T-cell (primary cell): ENCODE measurements around the gene TUBA4B. TPM values are rescaled to one million over a fixed set of nuclear protein-coding genes. Genes with fewer than 3 reads are reported as not detected.

Experiments used
- ATAC-seq, 4 experiments: fragments of 200-7000 bp in 3 of 4; fragments of 150-1000 bp in 1 of 4; cut with Tn5 transposase; replicated peaks in 1 of 4; 1 replicate in 3 of 4; 2 replicates in 1 of 4; pipeline ENCODE4 v1.10.0; 2021; ENCODE audit warnings: moderate library complexity in 3 of 4, mild to moderate bottlenecking in 2 of 4, moderate number of reproducible peaks in 1 of 4
- CTCF ChIA-PET, 2 donors: fragments of 300-600 bp; sonication (Branson Sonifier 250); formaldehyde crosslinking; loops; one replicate each; lab custom pipeline; 2022; ENCODE audit warnings: antibody characterized with exemption in 2 of 2; lab: Charles Lee
- POLR2A ChIA-PET, 2 donors: fragments of 300-600 bp; sonication (Branson Sonifier 250); formaldehyde crosslinking; loops; one replicate each; lab custom pipeline; 2022; ENCODE audit warnings: antibody characterized with exemption in 2 of 2; lab: Charles Lee
- DNase-seq, 35 experiments: peaks; one replicate each; pipeline versions ENCODE4 v3.0.0 to v3.0.0-alpha.2; 2013 to 2023
- H3K27ac ChIP-seq: one replicate; pipeline ENCODE4 v1.5.1; 2013; ENCODE audit warnings: low read length
- H3K27me3 ChIP-seq, 2 experiments: replicated peaks in 1 of 2; 1 replicate in 1 of 2; 2 replicates in 1 of 2; pipeline versions ENCODE4 v1.6.1 to v1.7.0; 2013; ENCODE audit warnings: low read length in 1 of 2, mixed read lengths in 1 of 2; ENCODE audit not compliant: control insufficient read depth in 2 of 2, insufficient read depth in 2 of 2; ENCODE audit errors: extremely low read depth in 1 of 2
- H3K36me3 ChIP-seq, 2 donors: 1 replicate in 1 of 2; 2 replicates in 1 of 2; pipeline versions ENCODE4 v1.6.1 to v1.7.0; 2013; ENCODE audit warnings: low read length in 1 of 2; ENCODE audit not compliant: control insufficient read depth in 2 of 2, insufficient read depth in 1 of 2; ENCODE audit errors: extremely low read depth in 1 of 2
- H3K4me1 ChIP-seq, 2 experiments: 1 replicate in 1 of 2; 2 replicates in 1 of 2; pipeline versions ENCODE4 v1.6.1 to v1.7.0; 2013; ENCODE audit warnings: low read length in 2 of 2, mixed read lengths in 1 of 2; ENCODE audit not compliant: insufficient read depth in 2 of 2, control insufficient read depth in 1 of 2; ENCODE audit errors: extremely low read depth in 1 of 2
- H3K4me3 ChIP-seq, 2 donors: 1 replicate in 1 of 2; 2 replicates in 1 of 2; pipeline versions ENCODE4 v1.5.1 to v1.7.0; 2013; ENCODE audit warnings: mild to moderate bottlenecking in 2 of 2, low read length in 1 of 2, moderate library complexity in 1 of 2; ENCODE audit not compliant: control insufficient read depth in 1 of 2; ENCODE audit errors: extremely low read depth in 1 of 2
- H3K9me3 ChIP-seq: 2 replicates; pipeline ENCODE4 v1.7.0; 2013
- H3K27ac Mint-ChIP-seq, 2 donors: one replicate each; pipeline ENCODE4 v1.8.0; 2020 to 2021; ENCODE audit warnings: mild to moderate bottlenecking in 2 of 2, mixed read lengths in 2 of 2
- H3K27me3 Mint-ChIP-seq, 2 donors: one replicate each; pipeline ENCODE4 v1.8.0; 2021 to 2022; ENCODE audit warnings: mixed read lengths in 2 of 2
- H3K36me3 Mint-ChIP-seq: one replicate; pipeline ENCODE4 v1.8.0; 2021; ENCODE audit warnings: mixed read lengths
- H3K4me1 Mint-ChIP-seq, 3 donors: one replicate each; pipeline ENCODE4 v1.8.0; 2020 to 2022; ENCODE audit warnings: mixed read lengths in 3 of 3, mild to moderate bottlenecking in 1 of 3
- H3K4me3 Mint-ChIP-seq, 3 donors: one replicate each; pipeline ENCODE4 v1.8.0; 2020 to 2022; ENCODE audit warnings: mild to moderate bottlenecking in 3 of 3, mixed read lengths in 3 of 3, moderate library complexity in 3 of 3
- H3K9me3 Mint-ChIP-seq, 3 donors: one replicate each; pipeline ENCODE4 v1.8.0; 2020 to 2022; ENCODE audit warnings: mixed read lengths in 3 of 3
- WGBS: methylation state at CpG from one replicate; pipeline ENCODE4 v1.1.5; 2013; ENCODE audit warnings: missing lambda C conversion rate; ENCODE audit not compliant: insufficient coverage; 5-methylcytosine and 5-hydroxymethylcytosine counted together
- total RNA-seq, 35 experiments: library from RNA in 6 of 35; stranded (reverse) in 6 of 35; fragments of 120-200 nt in 1 of 35; gene quantifications; one replicate each; pipeline versions ENCODE4 v1.2.1 to v1.2.4 and lab custom pipeline; 2013 to 2026

The TUBA4B gene
- total RNA-seq, 5 donors from 2014 or later (not counting 1 experiment from before 2014, with no cell fraction given), result not detected

- H3K4me1 Mint-ChIP-seq, result peaks cover 61 to 71% (median 64%) of the 10 kb centered on the region in 3 donors
- peaks cover 46 to 68% of the 10 kb centered on the region in 2 experiments for H3K4me1 ChIP-seq
- H3K4me3 Mint-ChIP-seq, result peak overlapping the region; percentile 75 to 92 (median 87)
- peak overlapping the region; percentile 94 for H3K27ac ChIP-seq
- ATAC-seq, result no peak
- H3K36me3 ChIP-seq, result peaks cover 5 to 28% of the 10 kb centered on the region in 2 donors
- 4% methylated on average over 4 of the region's 10 CpGs for WGBS
- peak in 1 of 35 experiments; percentile 30 for DNase-seq
- H3K27me3 Mint-ChIP-seq, result no peaks in the 10 kb centered on the region
- ChIA-PET POLR2A (interaction anchor here (1.1 to 2.5 kb wide), 4 partner anchors 8 to 17 kb away, joined by 3 to 32 read pairs (median 13); partner anchors contain the start of genes ANKZF1 (in 2 of the 2), ATG9A (in 2 of the 2), TUBA4A (in 2 of the 2) and TUBA4B (in 1 of the 2)), CTCF (interaction anchor here (0.5 to 2.3 kb wide), 7 partner anchors 9 to 86 kb away, joined by 3 to 14 read pairs (median 7); partner anchors contain the start of genes ANKZF1 (in 1 of the 2) and ATG9A (in 1 of the 2))
- H3K27me3 ChIP-seq, result no peaks in the 10 kb centered on the region
- H3K9me3 Mint-ChIP-seq, result no peaks in the 10 kb centered on the region
- H3K4me3 ChIP-seq, result peak overlapping the region; percentile 89 to 90
- H3K27ac Mint-ChIP-seq, result peak overlapping the region; percentile 98 to 99
- peaks cover 27% of the 10 kb centered on the region for H3K36me3 Mint-ChIP-seq
- H3K9me3 ChIP-seq, result no peaks in the 10 kb centered on the region
Measured at GRCh38 chr2:219245899-219246230, 7.2 kb upstream of the TUBA4B start.

GRCh38 chr2:219246559-219246958 lies 6.5 kb upstream of the TUBA4B start:
- no peaks in the 10 kb centered on the region for H3K27me3 ChIP-seq
- peak overlapping the region in 1 of 2 donors; percentile 5 for H3K4me3 ChIP-seq
- peaks cover 51 to 75% of the 10 kb centered on the region in 2 experiments for H3K4me1 ChIP-seq
- peak overlapping the region; percentile 94 for H3K27ac ChIP-seq
- Mint-ChIP-seq H3K27me3 (no peaks in the 10 kb centered on the region), H3K4me1 (peaks cover 68 to 78% (median 71%) of the 10 kb centered on the region in 3 donors), H3K36me3 (peaks cover 34% of the 10 kb centered on the region), H3K9me3 (no peaks in the 10 kb centered on the region), H3K4me3 (peak overlapping the region; percentile 75 to 92 (median 87)), H3K27ac (peak overlapping the region; percentile 98 to 99)
- DNase-seq (no peak), ATAC-seq (no peak)
- ChIA-PET POLR2A (interaction anchor here in 1 of 2 donors (0.6 kb wide), 2 partner anchors 25 to 32 kb away, joined by 3 to 4 read pairs; no protein-coding TSS in a partner anchor), CTCF (interaction anchor here in 1 of 2 donors (1.8 to 2.3 kb wide), 3 partner anchors 8 to 49 kb away, joined by 10 to 14 read pairs (median 13); partner anchors contain the start of genes ANKZF1 and ATG9A)
- no CpG with 5 or more reads among the region's 10 CpGs for WGBS
- H3K36me3 ChIP-seq, result peaks cover 12 to 35% of the 10 kb centered on the region in 2 donors
- no peaks in the 10 kb centered on the region for H3K9me3 ChIP-seq

GRCh38 chr2:219247678-219248642 lies 5.1 kb upstream of the TUBA4B start:
- peaks cover 39% of the 10 kb centered on the region for H3K36me3 Mint-ChIP-seq
- peak overlapping the region; percentile 68 to 83 (median 75) for H3K4me3 Mint-ChIP-seq
- no peaks in the 10 kb centered on the region for H3K27me3 Mint-ChIP-seq
- H3K9me3 Mint-ChIP-seq, result no peaks in the 10 kb centered on the region
- 20% methylated on average over 5 of the region's 17 CpGs for WGBS
- ATAC-seq, result peak; percentile 73 to 76 (median 73)
- Histone ChIP-seq H3K27me3 (no peaks in the 10 kb centered on the region), H3K4me3 (peak overlapping the region; percentile 32 to 64), H3K9me3 (no peaks in the 10 kb centered on the region), H3K36me3 (peaks cover 15 to 41% of the 10 kb centered on the region in 2 donors), H3K27ac (peak overlapping the region; percentile 94), H3K4me1 (peaks cover 57 to 83% of the 10 kb centered on the region in 2 experiments)
- ChIA-PET CTCF (interaction anchor here (0.6 to 1.4 kb wide), 9 partner anchors 18 to 141 kb away, joined by 3 to 8 read pairs (median 3); partner anchors contain the start of genes ANKZF1 (in 1 of the 2) and ATG9A (in 1 of the 2)), POLR2A (interaction anchor here (0.6 to 3.0 kb wide), 4 partner anchors 18 to 61 kb away, joined by 4 to 11 read pairs (median 8); partner anchors contain the start of genes ANKZF1 (in 2 of the 2) and ATG9A (in 2 of the 2))
- DNase-seq, result peak; percentile 28 to 86 (median 63)
- H3K4me1 Mint-ChIP-seq, result peaks cover 78 to 90% (median 79%) of the 10 kb centered on the region in 3 donors
- H3K27ac Mint-ChIP-seq, result peak overlapping the region; percentile 98 to 99

GRCh38 chr2:219248845-219249202 lies 4.2 kb upstream of the TUBA4B start:
- no peaks in the 10 kb centered on the region for H3K9me3 Mint-ChIP-seq
- no peak for ATAC-seq
- ChIA-PET CTCF (interaction anchor here (0.5 to 1.9 kb wide), 9 partner anchors 10 to 186 kb away, joined by 3 to 6 read pairs (median 3); partner anchors contain the start of genes ANKZF1 (in 1 of the 2) and ATG9A (in 1 of the 2)), POLR2A (interaction anchor here (0.9 to 3.0 kb wide), 5 partner anchors 19 to 352 kb away, joined by 4 to 14 read pairs (median 10); partner anchors contain the start of genes ANKZF1 (in 2 of the 2), ATG9A (in 2 of the 2) and DNAJB2 (in 2 of the 2))
- no CpG with 5 or more reads among the region's 2 CpGs for WGBS
- no peaks in the 10 kb centered on the region for H3K27me3 ChIP-seq
- H3K4me3 Mint-ChIP-seq, result peak overlapping the region; percentile 75 to 96 (median 83)
- H3K36me3 Mint-ChIP-seq, result peaks cover 39% of the 10 kb centered on the region
- no peaks in the 10 kb centered on the region for H3K9me3 ChIP-seq
- peaks cover 15 to 41% of the 10 kb centered on the region in 2 donors for H3K36me3 ChIP-seq
- H3K4me3 ChIP-seq, result peak overlapping the region; percentile 42 to 64
- H3K27ac ChIP-seq, result peak overlapping the region; percentile 94
- DNase-seq, result no peak
- peaks cover 77 to 82% (median 78%) of the 10 kb centered on the region in 3 donors for H3K4me1 Mint-ChIP-seq
- H3K27ac Mint-ChIP-seq, result peak overlapping the region; percentile 98 to 99
- no peaks in the 10 kb centered on the region for H3K27me3 Mint-ChIP-seq
- H3K4me1 ChIP-seq, result peaks cover 57 to 83% of the 10 kb centered on the region in 2 experiments

- ChIA-PET CTCF (interaction anchor here (0.5 to 1.9 kb wide), 10 partner anchors 9 to 187 kb away, joined by 3 to 6 read pairs (median 3); partner anchors contain the start of genes ANKZF1 (in 1 of the 2) and ATG9A (in 1 of the 2)), POLR2A (interaction anchor here (0.5 to 3.0 kb wide), 11 partner anchors 12 to 353 kb away, joined by 3 to 14 read pairs (median 4); partner anchors contain the start of genes ANKZF1 (in 2 of the 2), ATG9A (in 2 of the 2), DNAJB2 (in 2 of the 2) and CNPPD1 (in 1 of the 2))
- H3K36me3 ChIP-seq, result peaks cover 15 to 41% of the 10 kb centered on the region in 2 donors
- H3K4me3 ChIP-seq, result peak overlapping the region; percentile 42 to 64
- peak in 31 of 35 experiments; percentile 19 to 79 (median 54) for DNase-seq
- peak overlapping the region; percentile 94 for H3K27ac ChIP-seq
- peak in 3 of 4 experiments; percentile 7 to 13 (median 10) for ATAC-seq
- H3K9me3 ChIP-seq, result no peaks in the 10 kb centered on the region
- 0% methylated on average over 2 of the region's 7 CpGs for WGBS
- H3K36me3 Mint-ChIP-seq, result peaks cover 39% of the 10 kb centered on the region
- H3K4me3 Mint-ChIP-seq, result peak overlapping the region; percentile 75 to 96 (median 83)
- H3K9me3 Mint-ChIP-seq, result no peaks in the 10 kb centered on the region
- peaks cover 76 to 80% (median 76%) of the 10 kb centered on the region in 3 donors for H3K4me1 Mint-ChIP-seq
- peak overlapping the region; percentile 98 to 99 for H3K27ac Mint-ChIP-seq
- H3K4me1 ChIP-seq, result peaks cover 56 to 81% of the 10 kb centered on the region in 2 experiments
- no peaks in the 10 kb centered on the region for H3K27me3 Mint-ChIP-seq
- H3K27me3 ChIP-seq, result no peaks in the 10 kb centered on the region
Measured at GRCh38 chr2:219249203-219249980, 3.7 kb upstream of the TUBA4B start.
